GM21367 (cell line): ENCODE measurements around the gene CALHM2.
"Not testable (repeated sequence)": the region's sequence is repeated elsewhere in the genome, so short reads cannot be mapped to it uniquely, and the experiment has no call there.

Experiments used
- ATAC-seq: cut with Tn5 transposase; IDR thresholded peaks from one replicate; pipeline ENCODE4 v1.9.1; 2021; ENCODE audit not compliant: unreplicated experiment

CALHM2 gene

GRCh38 chr10:103451831-103452505 lies at the start of gene CALHM2:
CALHM2 (minus strand) TSS chr10:103452370; CDS start chr10:103449941, 2,429 bp downstream.
- ATAC-seq: peak; percentile 66

GRCh38 chr10:103501186-103501585 lies 49.0 kb upstream of the CALHM2 start:
- no peak for ATAC-seq

DNA sequence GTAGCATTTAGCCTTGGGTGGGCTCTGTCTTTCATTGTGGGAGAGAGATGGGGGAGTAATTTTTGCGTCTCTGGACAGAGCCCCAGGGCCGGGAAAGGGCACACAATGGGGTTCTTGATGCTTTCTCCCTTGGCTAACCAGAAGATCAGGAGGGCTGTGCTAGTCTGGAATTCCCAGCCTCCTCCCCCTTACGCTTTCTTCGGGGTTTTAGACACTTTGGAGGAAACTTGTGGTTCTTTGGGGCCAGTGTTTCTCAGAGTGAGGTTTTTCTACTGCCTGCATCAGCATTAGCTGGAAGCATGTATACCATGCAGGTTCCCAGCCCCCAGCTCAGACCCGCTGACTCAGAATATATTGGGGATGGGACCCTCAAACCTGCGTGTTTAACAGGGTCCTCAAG lies 48.3 kb upstream of the CALHM2 start:
- no peak for ATAC-seq

DNA sequence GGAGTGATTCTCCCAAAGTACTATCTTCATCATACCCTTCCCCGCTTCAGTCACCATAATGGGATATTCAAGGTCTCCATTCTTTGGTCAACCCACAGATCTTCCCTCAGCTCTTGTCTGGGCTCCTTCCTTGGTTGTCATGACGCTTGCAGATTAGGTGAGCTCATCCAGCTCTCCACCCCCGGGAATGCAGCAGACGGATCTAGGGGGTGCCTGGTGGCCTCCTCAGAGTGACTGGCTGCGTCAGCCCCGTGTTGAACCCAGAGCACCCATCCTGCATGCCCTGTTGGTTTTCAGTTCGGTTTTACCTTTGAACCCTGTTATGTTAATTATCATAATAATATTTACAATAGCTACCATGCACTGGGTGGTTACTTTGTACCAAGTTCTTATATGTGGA lies 47.7 kb upstream of the CALHM2 start:
- no peak for ATAC-seq

DNA sequence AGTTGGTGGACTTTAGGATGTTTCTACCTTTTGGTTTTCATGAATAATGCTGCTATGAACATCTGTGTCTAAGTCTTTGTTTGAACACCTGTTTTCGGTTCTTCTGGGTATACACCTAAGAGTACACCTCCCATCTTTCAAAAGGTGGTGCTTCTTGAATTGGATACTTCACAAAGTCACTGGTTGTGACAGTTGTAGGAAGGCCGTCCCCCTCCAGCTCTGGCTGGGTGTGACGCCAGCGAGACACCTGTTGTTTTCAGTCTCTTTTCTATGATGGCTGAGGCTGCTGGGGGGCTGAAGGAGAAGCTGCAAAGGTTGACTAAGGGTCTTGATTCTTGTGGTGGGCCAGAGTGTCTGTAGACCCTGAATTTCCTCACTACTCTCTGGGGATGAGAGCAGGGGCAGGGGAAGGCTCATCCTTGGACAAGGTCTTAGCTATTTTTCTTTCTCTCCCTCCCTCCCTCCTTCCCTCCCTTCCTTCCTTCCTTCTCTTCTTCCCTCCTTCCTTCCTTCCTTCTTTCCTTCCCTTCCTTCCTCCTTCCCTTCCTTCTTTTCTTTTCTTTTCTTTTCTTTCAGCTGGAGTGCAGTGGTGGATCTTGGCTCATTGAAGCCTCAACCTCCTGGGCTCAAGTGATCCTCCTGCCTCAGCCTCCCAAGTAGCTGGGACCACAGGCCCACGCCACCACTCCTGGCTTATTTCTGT lies 46.9 kb upstream of the CALHM2 start:
- no peak for ATAC-seq

DNA sequence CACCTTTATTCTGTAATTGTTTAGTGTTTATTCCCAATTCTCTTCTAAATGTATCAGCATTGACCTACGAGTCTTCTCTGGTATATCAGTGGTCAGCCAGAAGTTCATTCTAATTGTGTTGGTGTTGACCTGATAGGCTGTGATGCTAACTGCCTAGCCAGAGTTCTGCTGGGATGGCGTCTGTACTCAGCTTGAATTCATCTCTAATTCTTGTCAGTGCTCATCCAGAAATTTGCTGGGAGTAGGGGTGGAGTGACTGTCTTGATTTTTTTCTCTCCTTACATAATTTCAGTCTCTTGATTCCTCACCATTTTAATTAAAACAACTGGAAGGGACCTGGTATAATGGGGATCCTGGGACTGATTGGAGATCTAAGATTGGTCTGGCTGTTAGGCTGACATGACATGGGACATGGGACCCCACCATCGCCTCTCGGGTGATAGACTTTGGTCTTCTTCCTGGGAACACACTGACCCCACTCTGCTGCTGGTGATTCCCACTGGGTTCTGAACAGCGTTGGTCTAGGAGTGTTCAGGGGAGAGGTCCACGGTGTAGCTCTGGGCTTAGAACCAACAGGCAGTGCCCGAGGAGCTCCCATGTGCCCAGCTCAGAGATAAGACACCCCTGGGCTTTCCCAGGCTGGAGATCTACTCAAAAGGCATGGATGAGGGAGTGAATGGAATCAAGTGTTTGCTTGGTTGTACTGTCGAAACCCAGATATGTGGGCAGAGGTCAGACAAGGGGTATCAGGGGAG lies 45.2 kb upstream of the CALHM2 start:
- no peak for ATAC-seq

DNA sequence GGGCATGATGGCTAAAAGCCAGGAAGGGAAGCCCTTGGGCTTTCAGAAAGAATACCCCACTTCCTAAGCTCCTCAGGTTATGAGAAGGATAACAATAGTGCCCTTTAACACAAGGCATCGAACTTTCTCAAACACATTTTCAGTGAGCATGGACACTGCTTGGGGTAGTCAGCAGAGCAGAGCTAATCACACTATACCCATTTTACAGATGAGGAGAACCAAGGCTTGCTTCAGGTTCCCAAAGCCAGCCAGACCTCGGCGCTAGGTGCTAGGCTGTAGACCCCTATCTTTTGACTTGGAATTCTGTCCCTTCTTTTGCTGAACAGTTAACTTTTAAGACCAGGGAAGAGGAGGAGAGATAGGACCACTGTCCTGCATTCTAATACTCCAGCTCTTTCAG lies 43.2 kb upstream of the CALHM2 start:
- ATAC-seq: no peak

GRCh38 chr10:103493916-103494877 lies 42.0 kb upstream of the CALHM2 start:
- ATAC-seq: no peak

- ATAC-seq: no peak
Measured at GRCh38 chr10:103493362-103493915, 41.3 kb upstream of the CALHM2 start, which contains the start of gene NEURL1. NEURL1 (plus strand) TSS chr10:103493705; CDS start chr10:103494388, 683 bp downstream.

DNA sequence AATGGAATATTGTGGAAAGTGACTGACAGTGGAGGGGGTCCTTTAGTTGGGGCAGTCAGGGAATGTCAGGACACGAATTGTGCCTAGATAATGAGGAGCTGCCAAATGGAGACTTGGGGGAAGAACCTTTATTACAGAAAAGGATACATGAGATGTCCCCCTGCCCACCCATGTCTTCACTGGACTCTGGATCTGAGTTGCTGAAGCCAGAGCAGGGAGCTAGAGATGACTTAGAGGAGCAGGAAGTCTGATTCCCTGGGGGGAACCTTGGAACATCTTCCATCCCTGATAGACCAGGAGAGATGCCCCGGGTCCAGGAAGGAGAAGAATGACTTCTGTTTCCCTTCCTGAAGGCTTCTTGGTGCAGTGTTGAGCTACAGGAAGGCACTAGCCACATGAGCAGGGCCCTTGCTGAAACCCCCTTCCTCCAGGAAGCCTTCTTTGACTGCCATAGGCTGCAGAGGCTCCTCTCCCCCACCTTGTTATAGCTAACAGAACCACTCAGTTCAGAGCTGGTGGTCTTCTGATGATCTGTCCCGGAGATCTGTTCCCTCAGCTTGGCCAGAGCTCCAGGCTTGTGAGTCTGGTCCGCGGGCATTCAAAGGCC lies 40.6 kb upstream of the CALHM2 start:
- ATAC-seq: no peak

GRCh38 chr10:103491729-103492364 lies 39.7 kb upstream of the CALHM2 start:
- no peak for ATAC-seq

GRCh38 chr10:103490986-103491314 lies 38.8 kb upstream of the CALHM2 start:
- no peak for ATAC-seq

GRCh38 chr10:103487410-103487708 lies 35.2 kb upstream of the CALHM2 start:
- ATAC-seq: no peak

DNA sequence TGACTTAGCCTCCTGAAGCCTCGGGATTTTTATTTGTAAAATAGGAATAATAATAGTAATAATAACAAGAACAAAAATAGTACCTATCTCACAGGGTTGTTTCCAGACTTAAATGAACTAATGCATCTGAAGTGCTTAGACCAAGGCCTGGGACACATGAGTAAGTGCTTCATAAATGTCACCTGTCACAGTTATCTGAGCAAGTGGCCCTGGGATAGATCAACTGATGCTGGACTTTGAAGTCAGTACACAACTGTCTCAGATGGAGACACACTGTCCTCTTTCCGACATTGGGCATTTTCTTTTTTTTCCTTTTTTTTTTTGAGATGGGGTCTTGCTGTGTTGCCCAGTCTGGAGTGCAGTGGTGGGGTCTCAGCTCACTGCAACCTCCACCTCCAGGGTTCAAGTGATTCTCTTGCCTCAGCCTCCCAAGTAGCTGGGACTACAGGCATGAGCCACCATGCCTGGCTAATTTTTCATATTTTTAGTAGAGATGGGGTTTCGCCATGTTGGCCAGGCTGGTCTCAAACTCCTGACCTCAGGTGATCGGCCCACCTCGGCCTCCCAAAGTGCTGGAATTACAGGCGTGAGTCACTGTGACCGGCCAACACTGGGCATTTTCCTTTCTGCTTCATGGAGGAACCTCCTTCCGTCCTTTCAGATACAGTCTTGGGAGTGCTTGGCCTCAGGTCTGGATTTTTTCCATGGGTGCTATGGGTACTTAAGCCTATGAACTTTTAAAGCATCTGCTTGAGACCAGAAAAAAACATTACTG lies 34.7 kb upstream of the CALHM2 start:
- not testable (repeated sequence) for ATAC-seq

- ATAC-seq: peak; percentile 71
Measured at GRCh38 chr10:103481974-103482531, 29.9 kb upstream of the CALHM2 start.

DNA sequence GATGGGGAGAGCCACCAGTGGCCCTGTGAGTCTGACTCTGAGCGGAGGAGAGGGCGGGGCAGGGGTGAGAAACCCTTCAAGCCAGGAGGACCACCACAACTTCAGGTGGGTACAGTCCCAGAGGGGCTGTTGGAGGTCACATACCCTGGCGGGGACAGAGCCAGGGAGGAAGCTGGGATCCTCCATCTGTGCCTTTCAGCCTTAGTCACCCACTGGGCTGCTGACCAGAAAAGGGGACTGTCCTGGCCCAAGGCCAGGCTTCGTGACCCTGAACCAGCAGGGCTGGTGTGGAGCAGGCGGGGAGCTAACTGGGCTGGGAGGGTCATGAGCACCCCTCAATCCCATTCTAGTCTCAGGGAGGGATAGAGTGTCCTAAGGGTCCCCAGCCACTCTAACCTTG lies 28.4 kb upstream of the CALHM2 start:
- no peak for ATAC-seq

DNA sequence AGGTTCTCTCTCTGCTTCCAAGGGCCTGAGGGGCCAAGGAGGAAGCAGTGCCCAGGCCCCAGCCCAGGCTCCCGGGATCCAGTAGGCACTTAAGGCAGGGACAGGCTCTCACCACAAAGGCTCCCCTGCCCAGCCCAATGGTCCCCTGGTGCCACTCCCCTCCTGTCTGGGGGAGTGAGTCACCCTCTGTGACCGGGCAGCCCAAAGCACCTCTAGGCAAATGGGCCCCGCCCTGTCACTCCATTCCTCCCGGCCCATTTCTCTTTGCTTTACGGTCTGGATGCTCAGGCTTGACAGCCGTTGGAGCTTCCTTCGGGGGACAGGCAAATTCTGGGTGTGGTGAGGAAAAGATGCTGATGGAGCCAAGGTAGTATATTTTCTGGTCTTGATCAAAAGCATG lies 27.0 kb upstream of the CALHM2 start, which contains the start of gene CALHM3:
TSS of gene CALHM3 (minus strand) at position 106 of the 400 bp plus-strand sequence. CDS start 208 bp downstream, outside the sequence.
- no peak for ATAC-seq

- no peak for ATAC-seq
Measured at GRCh38 chr10:103478671-103479070, 26.5 kb upstream of the CALHM2 start.
